IMR-90 (cell line): ENCODE measurements around the gene PBX3. TPM values are rescaled to one million over a fixed set of nuclear protein-coding genes. Genes with fewer than 3 reads are reported as not detected.

Experiments used
- ATAC-seq: fragments of 200-7000 bp; cut with Tn5 transposase; 2 replicates; pipeline ENCODE4 v1.9.1; 2020; ENCODE audit warnings: low read depth, mild to moderate bottlenecking, moderate library complexity
- BruUV-seq: library from RNA; stranded (reverse); fragments of 400-500 nt; replicated peaks from 2 replicates; lab custom pipeline; 2021; lab: Mats Ljungman, UMichigan
- CTCF ChIA-PET: fragments of 300-600 bp; formaldehyde crosslinking; extraction: SDS; loops from one replicate; lab custom pipeline; 2021; ENCODE audit warnings: antibody characterized with exemption; lab: Yijun Ruan, JAX
- POLR2A ChIA-PET: fragments of 300-600 bp; sonication (Branson Sonifier 250); formaldehyde crosslinking; loops from one replicate; lab custom pipeline; 2022; ENCODE audit warnings: antibody characterized with exemption; ENCODE audit not compliant: unreplicated experiment; lab: Charles Lee
- DNase-seq: peaks from one replicate; pipeline ENCODE4 v3.0.0; 2013
- H2AFZ ChIP-seq: replicated peaks from 2 replicates; pipeline ENCODE3; 2013; ENCODE audit warnings: low read length, mild to moderate bottlenecking; ENCODE audit not compliant: poor library complexity
- H2AK5ac ChIP-seq: 2 replicates; pipeline ENCODE4 v1.6.1; 2013; ENCODE audit warnings: low read depth, low read length, inconsistent platforms
- H2AK9ac ChIP-seq: replicated peaks from 2 replicates; pipeline ENCODE3; 2013; ENCODE audit warnings: mild to moderate bottlenecking, low read depth, low read length, moderate library complexity; ENCODE audit not compliant: poor library complexity
- H2BK120ac ChIP-seq: 2 replicates; pipeline ENCODE4 v1.6.1; 2013; ENCODE audit warnings: low read depth, low read length, inconsistent platforms
- H2BK15ac ChIP-seq: 3 replicates; pipeline ENCODE4 v1.6.1; 2013; ENCODE audit warnings: low read depth, low read length, inconsistent platforms
- H2BK20ac ChIP-seq: 2 replicates; pipeline ENCODE4 v1.6.1; 2013; ENCODE audit warnings: low read depth, mild to moderate bottlenecking, inconsistent platforms, low read length, moderate library complexity
- H2BK5ac ChIP-seq: 2 replicates; pipeline ENCODE4 v1.6.1; 2013; ENCODE audit warnings: mild to moderate bottlenecking, low read depth, low read length, inconsistent platforms; ENCODE audit not compliant: poor library complexity, severe bottlenecking
- H3K14ac ChIP-seq: replicated peaks from 2 replicates; pipeline ENCODE4 v1.6.1; 2013; ENCODE audit warnings: low read depth, low read length, inconsistent platforms
- H3K18ac ChIP-seq: 2 replicates; pipeline ENCODE4 v1.6.1; 2013; ENCODE audit warnings: low read depth, low read length, control low read depth
- H3K23ac ChIP-seq: 2 replicates; pipeline ENCODE4 v1.6.1; 2013; ENCODE audit warnings: low read depth, low read length, inconsistent platforms
- H3K27ac ChIP-seq: 2 replicates; pipeline ENCODE4 v1.5.1; 2013; ENCODE audit warnings: mild to moderate bottlenecking, control low read depth, low read length; ENCODE audit not compliant: insufficient read depth
- H3K27me3 ChIP-seq: 2 replicates; pipeline ENCODE4 v1.6.1; 2013; ENCODE audit warnings: low read length; ENCODE audit not compliant: control insufficient read depth, insufficient read depth
- H3K36me3 ChIP-seq: 2 replicates; pipeline ENCODE4 v1.6.1; 2013; ENCODE audit warnings: low read length, mixed read lengths; ENCODE audit not compliant: control insufficient read depth, insufficient read depth
- H3K4ac ChIP-seq: 2 replicates; pipeline ENCODE4 v1.6.1; 2013; ENCODE audit warnings: low read depth, low read length, inconsistent platforms
- H3K4me1 ChIP-seq: 2 replicates; pipeline ENCODE4 v1.6.1; 2013; ENCODE audit warnings: low read length, mixed read lengths; ENCODE audit not compliant: control insufficient read depth, insufficient read depth
- H3K4me2 ChIP-seq: 2 replicates; pipeline ENCODE4 v1.6.1; 2013; ENCODE audit warnings: low read depth, mild to moderate bottlenecking, control low read depth, low read length, moderate library complexity
- H3K4me3 ChIP-seq: 2 replicates; pipeline ENCODE4 v1.5.1; 2013; ENCODE audit warnings: low read depth, mild to moderate bottlenecking, control low read depth, low read length, moderate library complexity; ENCODE audit not compliant: insufficient read depth
- H3K56ac ChIP-seq: 2 replicates; pipeline ENCODE4 v1.6.1; 2013; ENCODE audit warnings: low read length, inconsistent platforms; ENCODE audit not compliant: insufficient read depth; ENCODE audit errors: extremely low read depth
- H3K79me1 ChIP-seq, 2 experiments: 2 replicates each; pipeline ENCODE4 v1.6.1; 2013; ENCODE audit warnings: low read length in 2 of 2, inconsistent platforms in 1 of 2, low read depth in 1 of 2
- H3K9ac ChIP-seq: 2 replicates; pipeline ENCODE4 v1.6.1; 2013; ENCODE audit warnings: low read depth, low read length, control low read depth
- H3K9me1 ChIP-seq: 2 replicates; pipeline ENCODE4 v1.6.1; 2013; ENCODE audit warnings: low read length, inconsistent platforms; ENCODE audit not compliant: insufficient read depth
- H3K9me3 ChIP-seq: 2 replicates; pipeline ENCODE4 v1.6.1; 2013; ENCODE audit warnings: low read length; ENCODE audit not compliant: control insufficient read depth, insufficient read depth
- H4K20me1 ChIP-seq: 2 replicates; pipeline ENCODE4 v1.6.1; 2013; ENCODE audit warnings: low read length, inconsistent platforms; ENCODE audit not compliant: insufficient read depth
- H4K5ac ChIP-seq: 2 replicates; pipeline ENCODE4 v1.6.1; 2013; ENCODE audit warnings: mild to moderate bottlenecking, low read depth, low read length, control low read depth
- H4K8ac ChIP-seq, 2 experiments: 2 replicates each; pipeline ENCODE4 v1.6.1; 2013; ENCODE audit warnings: low read depth in 2 of 2, low read length in 2 of 2, control low read depth in 1 of 2, inconsistent platforms in 1 of 2
- H4K91ac ChIP-seq: 2 replicates; pipeline ENCODE4 v1.6.1; 2013; ENCODE audit warnings: low read depth, low read length, inconsistent platforms; ENCODE audit not compliant: insufficient read depth
- BHLHE40 ChIP-seq: fragments of 150-350 bp; IDR thresholded peaks from 2 replicates; pipeline ENCODE4 v1.6.1; 2016; ENCODE audit warnings: mild to moderate bottlenecking, low read depth, low read length
- CEBPB ChIP-seq: IDR thresholded peaks from 2 replicates; pipeline ENCODE4 v1.6.1; 2012; ENCODE audit warnings: low read depth, low read length, improper control_type of control experiment
- FOS ChIP-seq: fragments of 150-350 bp; IDR thresholded peaks from 2 replicates; pipeline ENCODE4 v1.6.1; 2016; ENCODE audit warnings: low read depth, low read length
- MAFK ChIP-seq: IDR thresholded peaks from 2 replicates; pipeline ENCODE4 v1.6.1; 2012; ENCODE audit warnings: low read depth, low read length, improper control_type of control experiment
- MAZ ChIP-seq: IDR thresholded peaks from 2 replicates; pipeline ENCODE4 v1.6.1; 2012; ENCODE audit warnings: low read depth, mild to moderate bottlenecking, low read length, improper control_type of control experiment, moderate library complexity, borderline replicate concordance
- MXI1 ChIP-seq: IDR thresholded peaks from 2 replicates; pipeline ENCODE4 v1.6.1; 2012; ENCODE audit warnings: low read depth, mild to moderate bottlenecking, low read length, moderate library complexity, borderline replicate concordance
- NFE2L2 ChIP-seq: fragments of 150-350 bp; IDR thresholded peaks from 2 replicates; pipeline ENCODE4 v1.6.1; 2016; ENCODE audit warnings: low read depth, mild to moderate bottlenecking, low read length
- POLR2A ChIP-seq: IDR thresholded peaks from 2 replicates; pipeline ENCODE4 v1.6.1; 2012; ENCODE audit warnings: mild to moderate bottlenecking, low read depth, low read length
- RAD21 ChIP-seq: IDR thresholded peaks from 2 replicates; pipeline ENCODE4 v1.6.1; 2012; ENCODE audit warnings: low read length, improper control_type of control experiment
- RCOR1 ChIP-seq: IDR thresholded peaks from 2 replicates; pipeline ENCODE4 v1.6.1; 2012; ENCODE audit warnings: mild to moderate bottlenecking, low read length, improper control_type of control experiment; ENCODE audit not compliant: insufficient replicate concordance
- RFX5 ChIP-seq: IDR thresholded peaks from 2 replicates; pipeline ENCODE4 v1.8.0; 2012; ENCODE audit warnings: low read depth, mild to moderate bottlenecking, low read length, moderate library complexity
- SMC3 ChIP-seq: fragments of 150-350 bp; IDR thresholded peaks from 2 replicates; pipeline ENCODE4 v1.6.1; 2016; ENCODE audit warnings: low read depth, mild to moderate bottlenecking, antibody characterized with exemption, low read length, moderate library complexity
- USF2 ChIP-seq: fragments of 150-350 bp; IDR thresholded peaks from 2 replicates; pipeline ENCODE4 v1.6.1; 2017; ENCODE audit warnings: mild to moderate bottlenecking, antibody characterized with exemption, low read length, low read depth
- WGBS, 2 experiments: methylation state at CpG; one replicate each; pipeline versions ENCODE4 v1.1.5 to v1.1.7; 2013; ENCODE audit warnings: missing lambda C conversion rate in 2 of 2; ENCODE audit not compliant: insufficient read length in 1 of 2; ENCODE audit errors: extremely low coverage in 2 of 2; 5-methylcytosine and 5-hydroxymethylcytosine counted together
- dilution Hi-C: fragments of 300-500 bp; cut with HindIII; formaldehyde crosslinking; loops from one replicate; pipeline ENCODE4 v1.14.3; 2018; ENCODE audit warnings: low sequenced_read_pairs; ENCODE audit not compliant: unreplicated experiment
- in situ Hi-C: fragments of 300-500 bp; cut with MboI; formaldehyde crosslinking; loops from 3 replicates; pipeline ENCODE4 v1.14.3; 2019; ENCODE audit warnings: low sequenced_read_pairs, inconsistent platforms, mixed read lengths
- intact Hi-C: fragments of 100-400 bp; cut with micrococcal nuclease; formaldehyde crosslinking; loops from 2 replicates; pipeline ENCODE4 v1.10.0; 2022
- polyA plus RNA-seq, 3 experiments: library from polyadenylated mRNA; depleted of rRNA; stranded (reverse); fragments of >200 nt; gene quantifications; 2 replicates each; pipeline ENCODE4 v1.2.3, GENCODE V29; 2012; ENCODE audit warnings: low replicate concordance in 1 of 3
- total RNA-seq: library from RNA; depleted of rRNA; stranded (reverse); fragments of >200 nt; gene quantifications from 2 replicates; pipeline ENCODE4 v1.2.3, GENCODE V29; 2012
- TF ChIP-seq, protein P1 (sequence below): conservative IDR thresholded peaks from 2 replicates; pipeline ENCODE4 v1.5.1; 2012; ENCODE audit warnings: mild to moderate bottlenecking, low read depth, low read length, improper control_type of control experiment
- TF ChIP-seq, protein P2 (sequence below): fragments of 150-350 bp; IDR thresholded peaks from 2 replicates; pipeline ENCODE4 v1.6.1; 2016; ENCODE audit warnings: low read depth, mild to moderate bottlenecking, low read length, moderate library complexity, borderline replicate concordance

PBX3 gene
- total and polyA plus RNA-seq, 2 of the 4 experiments (the other 2 are of a cell fraction), result 12.0 to 15.6 TPM

- no peak for DNase-seq
- Histone ChIP-seq H3K9ac (no peak overlapping the region), H3K14ac (no peak overlapping the region), H3K27me3 (peaks cover 23% of the 10 kb centered on the region), H3K4me3 (no peak overlapping the region), H2BK120ac (no peak overlapping the region), H2BK20ac (no peak overlapping the region), H3K4ac (no peak overlapping the region), H2BK15ac (no peak overlapping the region), H2AK9ac (no peak overlapping the region), H4K91ac (no peak overlapping the region), H3K9me3 (no peaks in the 10 kb centered on the region), H2BK5ac (no peak overlapping the region), H3K23ac (no peak overlapping the region), H3K4me1 (no peaks in the 10 kb centered on the region), H3K36me3 (no peaks in the 10 kb centered on the region), H3K56ac (no peak overlapping the region), H4K8ac (no peak overlapping the region), H4K5ac (no peak overlapping the region), H3K27ac (no peak overlapping the region), H3K9me1 (no peaks in the 10 kb centered on the region), H2AFZ (no peak overlapping the region), H3K18ac (no peak overlapping the region), H3K79me1 (no peaks in the 10 kb centered on the region), H3K4me2 (no peak overlapping the region), H4K20me1 (no peaks in the 10 kb centered on the region), H2AK5ac (no peak overlapping the region)
- ChIA-PET CTCF (no interaction called here), POLR2A (no interaction called here)
- ATAC-seq, result no peak
- intact Hi-C loops, result no loop called here
- in situ Hi-C loops, result no loop called here
- dilution Hi-C loops, result no loop called here
- 87% methylated on average over 11 of the region's 19 CpGs; no CpG with 5 or more reads in 1 of the 2 experiments for WGBS, 2 experiments
- no TSS peak for BruUV-seq
- TF ChIP-seq MAFK (no peak), RCOR1 (no peak), SMC3 (no peak), MAZ (no peak), RFX5 (no peak), BHLHE40 (no peak), NFE2L2 (no peak), USF2 (no peak), CEBPB (no peak), RAD21 (no peak), POLR2A (no peak), FOS (no peak), MXI1 (no peak)
- TF ChIP-seq, protein P1, sequence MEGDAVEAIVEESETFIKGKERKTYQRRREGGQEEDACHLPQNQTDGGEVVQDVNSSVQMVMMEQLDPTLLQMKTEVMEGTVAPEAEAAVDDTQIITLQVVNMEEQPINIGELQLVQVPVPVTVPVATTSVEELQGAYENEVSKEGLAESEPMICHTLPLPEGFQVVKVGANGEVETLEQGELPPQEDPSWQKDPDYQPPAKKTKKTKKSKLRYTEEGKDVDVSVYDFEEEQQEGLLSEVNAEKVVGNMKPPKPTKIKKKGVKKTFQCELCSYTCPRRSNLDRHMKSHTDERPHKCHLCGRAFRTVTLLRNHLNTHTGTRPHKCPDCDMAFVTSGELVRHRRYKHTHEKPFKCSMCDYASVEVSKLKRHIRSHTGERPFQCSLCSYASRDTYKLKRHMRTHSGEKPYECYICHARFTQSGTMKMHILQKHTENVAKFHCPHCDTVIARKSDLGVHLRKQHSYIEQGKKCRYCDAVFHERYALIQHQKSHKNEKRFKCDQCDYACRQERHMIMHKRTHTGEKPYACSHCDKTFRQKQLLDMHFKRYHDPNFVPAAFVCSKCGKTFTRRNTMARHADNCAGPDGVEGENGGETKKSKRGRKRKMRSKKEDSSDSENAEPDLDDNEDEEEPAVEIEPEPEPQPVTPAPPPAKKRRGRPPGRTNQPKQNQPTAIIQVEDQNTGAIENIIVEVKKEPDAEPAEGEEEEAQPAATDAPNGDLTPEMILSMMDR, result no peak
- TF ChIP-seq, protein P2, sequence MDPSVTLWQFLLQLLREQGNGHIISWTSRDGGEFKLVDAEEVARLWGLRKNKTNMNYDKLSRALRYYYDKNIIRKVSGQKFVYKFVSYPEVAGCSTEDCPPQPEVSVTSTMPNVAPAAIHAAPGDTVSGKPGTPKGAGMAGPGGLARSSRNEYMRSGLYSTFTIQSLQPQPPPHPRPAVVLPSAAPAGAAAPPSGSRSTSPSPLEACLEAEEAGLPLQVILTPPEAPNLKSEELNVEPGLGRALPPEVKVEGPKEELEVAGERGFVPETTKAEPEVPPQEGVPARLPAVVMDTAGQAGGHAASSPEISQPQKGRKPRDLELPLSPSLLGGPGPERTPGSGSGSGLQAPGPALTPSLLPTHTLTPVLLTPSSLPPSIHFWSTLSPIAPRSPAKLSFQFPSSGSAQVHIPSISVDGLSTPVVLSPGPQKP, result no peak
These were observed 247.1 kb downstream of the PBX3 start for GRCh38 chr9:125994066-125994943.
